OCI-LY7 (cell line): ENCODE measurements around the gene CYP2D6. TPM values are rescaled to one million over a fixed set of nuclear protein-coding genes. Genes with fewer than 3 reads are reported as not detected.

Experiments
- BruUV-seq: library from RNA; stranded (reverse); fragments of 400-500 nt; replicated peaks from 2 replicates; lab custom pipeline; 2021; lab: Mats Ljungman, UMichigan
- CTCF ChIA-PET: fragments of 300-600 bp; sonication (Branson Sonifier 250); formaldehyde crosslinking; loops from one replicate; lab custom pipeline; 2022; ENCODE audit warnings: antibody characterized with exemption; ENCODE audit not compliant: unreplicated experiment; lab: Charles Lee
- POLR2A ChIA-PET: fragments of 300-600 bp; sonication (Branson Sonifier 250); formaldehyde crosslinking; loops from one replicate; lab custom pipeline; 2022; ENCODE audit warnings: antibody characterized with exemption; lab: Charles Lee
- DNase-seq: peaks from one replicate; pipeline ENCODE4 v3.0.0-alpha.2; 2015; ENCODE audit warnings: low spot score
- H2AFZ ChIP-seq: fragments of 200-600 bp; sonication (generic), shearing (Covaris generic); 2 replicates; pipeline ENCODE4 v1.6.1; 2014; ENCODE audit warnings: mild to moderate bottlenecking, antibody characterized with exemption, low read length, moderate library complexity
- H3K27ac ChIP-seq: fragments of 200-600 bp; sonication (generic); 2 replicates; pipeline ENCODE4 v1.5.1; 2014; ENCODE audit warnings: mixed run types, low read depth, mild to moderate bottlenecking, moderate library complexity, low read length, inconsistent platforms; ENCODE audit not compliant: poor library complexity, severe bottlenecking
- H3K36me3 ChIP-seq: fragments of 200-600 bp; sonication (generic); 2 replicates; pipeline ENCODE4 v1.6.1; 2014; ENCODE audit warnings: mild to moderate bottlenecking, antibody characterized with exemption, low read length, moderate library complexity, mixed read lengths; ENCODE audit not compliant: insufficient read depth
- H3K4me1 ChIP-seq: fragments of 200-600 bp; sonication (generic); 2 replicates; pipeline ENCODE4 v1.5.1; 2014; ENCODE audit warnings: mild to moderate bottlenecking, low read length; ENCODE audit not compliant: insufficient read depth, poor library complexity, severe bottlenecking
- H3K4me2 ChIP-seq: fragments of 200-600 bp; sonication (generic); 2 replicates; pipeline ENCODE4 v1.6.1; 2014; ENCODE audit warnings: mild to moderate bottlenecking, low read length
- H3K4me3 ChIP-seq: fragments of 200-600 bp; sonication (generic); 2 replicates; pipeline ENCODE4 v1.5.1; 2014; ENCODE audit warnings: mild to moderate bottlenecking, low read depth, low read length; ENCODE audit not compliant: poor library complexity, severe bottlenecking
- H3K79me2 ChIP-seq: fragments of 200-600 bp; sonication (generic); 2 replicates; pipeline ENCODE4 v1.6.1; 2016; ENCODE audit warnings: low read depth, mild to moderate bottlenecking, low read length, moderate library complexity, mixed read lengths; ENCODE audit not compliant: insufficient read depth
- H3K9me2 ChIP-seq: fragments of 200-600 bp; sonication (generic); 2 replicates; pipeline ENCODE4 v1.6.1; 2016; ENCODE audit warnings: mild to moderate bottlenecking, low read length, mixed read lengths; ENCODE audit not compliant: insufficient read depth
- H3K9me3 ChIP-seq: fragments of 200-600 bp; sonication (generic); 2 replicates; pipeline ENCODE4 v1.6.1; 2014; ENCODE audit warnings: mild to moderate bottlenecking, mixed run types, low read length, mixed read lengths
- H4K20me1 ChIP-seq: fragments of 200-600 bp; sonication (generic); 2 replicates; pipeline ENCODE4 v1.6.1; 2014; ENCODE audit warnings: mild to moderate bottlenecking, antibody characterized with exemption, low read length, moderate library complexity, mixed read lengths; ENCODE audit not compliant: insufficient read depth
- EZH2phosphoT487 ChIP-seq: fragments of 200-600 bp; sonication (generic); IDR thresholded peaks from 2 replicates; pipeline ENCODE4 v1.6.1; 2018; ENCODE audit warnings: low read depth, borderline replicate concordance, mild to moderate bottlenecking, mixed run types, antibody characterized with exemption, low read length, moderate library complexity, mixed read lengths
- intact Hi-C: fragments of 100-400 bp; cut with micrococcal nuclease; formaldehyde crosslinking; loops from one replicate; pipeline ENCODE4 v1.10.0; 2022; ENCODE audit not compliant: unreplicated experiment
- total RNA-seq, 2 experiments: library from RNA; depleted of rRNA in 1 of 2; stranded (reverse); fragments of >200 nt in 1 of 2; shearing (Covaris generic) in 1 of 2; gene quantifications; 2 replicates each; pipeline ENCODE4 v1.2.3, GENCODE V29; 2014 to 2022
- TF ChIP-seq, protein P1 (sequence below): fragments of 200-600 bp; sonication (generic); conservative IDR thresholded peaks from 2 replicates; pipeline ENCODE4 v1.5.1; 2014; ENCODE audit warnings: mild to moderate bottlenecking, antibody characterized with exemption, low read length, moderate library complexity, mixed read lengths

CYP2D6 gene
- total RNA-seq, 2 experiments from 2014 or later = 3.0 to 4.1 TPM

DNA sequence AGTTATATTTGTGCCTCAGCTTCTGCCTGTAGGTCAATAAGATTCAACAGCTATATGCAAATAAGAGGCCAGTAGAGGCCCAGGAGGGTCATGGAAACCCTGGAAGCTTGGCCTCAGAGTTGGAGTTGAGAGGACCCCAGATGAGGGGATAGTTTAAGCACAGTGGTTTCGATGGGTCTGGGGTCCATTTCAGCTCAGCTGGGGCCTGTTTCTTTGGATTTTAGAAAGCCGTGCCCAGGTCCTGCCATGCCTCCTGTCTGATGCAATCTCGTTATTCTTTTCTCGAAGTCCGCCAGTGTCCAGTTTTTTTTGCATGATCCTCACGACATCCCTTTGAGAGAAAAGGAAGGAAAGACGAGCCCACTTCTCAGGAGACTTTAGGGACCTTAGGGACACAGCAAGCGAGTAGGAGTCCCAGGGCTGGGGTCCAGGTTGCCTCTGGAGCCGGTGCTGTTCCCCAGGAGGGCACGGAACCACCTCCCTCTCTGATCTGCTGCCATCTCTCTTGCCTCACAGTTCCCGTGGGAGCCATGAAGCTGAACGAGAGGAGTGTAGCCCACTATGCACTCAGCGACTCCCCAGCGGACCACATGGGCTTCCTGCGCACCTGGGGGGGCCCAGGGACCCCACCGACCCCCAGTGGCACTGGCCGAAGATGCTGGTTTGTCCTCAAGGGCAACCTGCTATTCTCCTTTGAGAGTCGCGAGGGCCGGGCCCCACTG lies 53.7 kb downstream of the CYP2D6 start:
- no peak overlapping the region for H3K27ac ChIP-seq
- peaks cover 5% of the 10 kb centered on the region for H3K36me3 ChIP-seq
- intact Hi-C loops = no loop called here
- no peak overlapping the region for H3K4me2 ChIP-seq
- POLR2A ChIA-PET = interaction anchor here (0.6 kb wide), 1 partner anchor 14 kb away, joined by 5 read pairs; no protein-coding TSS in a partner anchor
- no peak overlapping the region for H3K4me3 ChIP-seq
- peaks cover 20% of the 10 kb centered on the region for H3K79me2 ChIP-seq
- no peaks in the 10 kb centered on the region for H4K20me1 ChIP-seq
- no peaks in the 10 kb centered on the region for H3K9me2 ChIP-seq
- CTCF ChIA-PET = no interaction called here
- no peak overlapping the region for H2AFZ ChIP-seq
- H3K4me1 ChIP-seq = peaks cover 15% of the 10 kb centered on the region
- no TSS peak for BruUV-seq
- TF ChIP-seq EZH2phosphoT487 = no peak
- TF ChIP-seq, protein P1, sequence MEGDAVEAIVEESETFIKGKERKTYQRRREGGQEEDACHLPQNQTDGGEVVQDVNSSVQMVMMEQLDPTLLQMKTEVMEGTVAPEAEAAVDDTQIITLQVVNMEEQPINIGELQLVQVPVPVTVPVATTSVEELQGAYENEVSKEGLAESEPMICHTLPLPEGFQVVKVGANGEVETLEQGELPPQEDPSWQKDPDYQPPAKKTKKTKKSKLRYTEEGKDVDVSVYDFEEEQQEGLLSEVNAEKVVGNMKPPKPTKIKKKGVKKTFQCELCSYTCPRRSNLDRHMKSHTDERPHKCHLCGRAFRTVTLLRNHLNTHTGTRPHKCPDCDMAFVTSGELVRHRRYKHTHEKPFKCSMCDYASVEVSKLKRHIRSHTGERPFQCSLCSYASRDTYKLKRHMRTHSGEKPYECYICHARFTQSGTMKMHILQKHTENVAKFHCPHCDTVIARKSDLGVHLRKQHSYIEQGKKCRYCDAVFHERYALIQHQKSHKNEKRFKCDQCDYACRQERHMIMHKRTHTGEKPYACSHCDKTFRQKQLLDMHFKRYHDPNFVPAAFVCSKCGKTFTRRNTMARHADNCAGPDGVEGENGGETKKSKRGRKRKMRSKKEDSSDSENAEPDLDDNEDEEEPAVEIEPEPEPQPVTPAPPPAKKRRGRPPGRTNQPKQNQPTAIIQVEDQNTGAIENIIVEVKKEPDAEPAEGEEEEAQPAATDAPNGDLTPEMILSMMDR = no peak
- no peaks in the 10 kb centered on the region for H3K9me3 ChIP-seq
- DNase-seq = no peak

Other genes starting within 250 kb of the CYP2D6 start
- not detected in 2 replicates for gene SHISA8, start 215.7 kb downstream of the CYP2D6 start, total RNA-seq (2014; rRNA removed; shearing (Covaris generic))
- gene SHISA8, start 215.7 kb downstream of the CYP2D6 start, total RNA-seq (2022) = 0.61 and 0.74 TPM in 2 replicates
- gene TNFRSF13C, start 204.0 kb downstream of the CYP2D6 start, total RNA-seq (2014; rRNA removed; shearing (Covaris generic)) = 10.9 and 21.3 TPM in 2 replicates
- gene TNFRSF13C, start 204.0 kb downstream of the CYP2D6 start, total RNA-seq (2022) = 65.0 and 67.8 TPM in 2 replicates
- gene CENPM, start 183.7 kb downstream of the CYP2D6 start, total RNA-seq (2014; rRNA removed; shearing (Covaris generic)) = 347 and 354 TPM in 2 replicates
- 189 and 217 TPM in 2 replicates for gene CENPM, start 183.7 kb downstream of the CYP2D6 start, total RNA-seq (2022)
- 0.46 and 1.1 TPM in 2 replicates for gene SEPTIN3, start 161.4 kb downstream of the CYP2D6 start, total RNA-seq (2014; rRNA removed; shearing (Covaris generic))
- gene SEPTIN3, start 161.4 kb downstream of the CYP2D6 start, total RNA-seq (2022) = 1.9 and 2.1 TPM in 2 replicates
- 1.9 and 2.2 TPM in 2 replicates for gene WBP2NL, start 132.0 kb downstream of the CYP2D6 start, total RNA-seq (2014; rRNA removed; shearing (Covaris generic))
- 0.94 and 1.1 TPM in 2 replicates for gene WBP2NL, start 132.0 kb downstream of the CYP2D6 start, total RNA-seq (2022)
- gene NAGA, start 60.0 kb downstream of the CYP2D6 start, total RNA-seq (2014; rRNA removed; shearing (Covaris generic)) = 11.2 and 16.9 TPM in 2 replicates
- gene NAGA, start 60.0 kb downstream of the CYP2D6 start, total RNA-seq (2022) = 14.4 and 14.9 TPM in 2 replicates
- 0.05 TPM in 1 of 2 replicates, not detected in the other for gene PHETA2, start 56.6 kb downstream of the CYP2D6 start, total RNA-seq (2014; rRNA removed; shearing (Covaris generic))
- gene PHETA2, start 56.6 kb downstream of the CYP2D6 start, total RNA-seq (2022) = 0.23 and 0.35 TPM in 2 replicates
- 23.0 and 31.5 TPM in 2 replicates for gene SMDT1, start 51.1 kb downstream of the CYP2D6 start, total RNA-seq (2014; rRNA removed; shearing (Covaris generic))
- gene SMDT1, start 51.1 kb downstream of the CYP2D6 start, total RNA-seq (2022) = 111 and 114 TPM in 2 replicates
- gene NDUFA6, start 40.0 kb downstream of the CYP2D6 start, total RNA-seq (2014; rRNA removed; shearing (Covaris generic)) = 49.8 and 62.4 TPM in 2 replicates
- 57.6 and 63.8 TPM in 2 replicates for gene NDUFA6, start 40.0 kb downstream of the CYP2D6 start, total RNA-seq (2022)
- gene TCF20, start 139.8 kb upstream of the CYP2D6 start, total RNA-seq (2014; rRNA removed; shearing (Covaris generic)) = 55.6 and 56.0 TPM in 2 replicates
- 71.1 and 77.8 TPM in 2 replicates for gene TCF20, start 139.8 kb upstream of the CYP2D6 start, total RNA-seq (2022)